Left lung (tissue), 10 donors: ENCODE measurements around the gene TRMT61A. TPM values are rescaled to one million over a fixed set of nuclear protein-coding genes. Genes with fewer than 3 reads are reported as not detected.

Source experiments
- ATAC-seq: fragments of 200-7000 bp; cut with Tn5 transposase; one replicate; pipeline ENCODE4 v1.9.1; 2020; ENCODE audit warnings: moderate library complexity
- DNase-seq, 4 donors: peaks; one replicate each; pipeline ENCODE4 v3.0.0-alpha.2; 2013 to 2020
- H3K27ac ChIP-seq, 2 donors: fragments of 200-600 bp; sonication (generic) in 1 of 2; one replicate each; pipeline versions ENCODE4 v1.5.0 to v1.8.0; 2020 to 2021
- H3K27me3 ChIP-seq, 2 donors: fragments of 200-600 bp; sonication (generic) in 1 of 2; one replicate each; pipeline versions ENCODE4 v1.5.0 to v1.8.0; 2020 to 2021
- H3K36me3 ChIP-seq, 2 donors: fragments of 200-600 bp; sonication (generic) in 1 of 2; one replicate each; pipeline versions ENCODE4 v1.5.0 to v1.8.0; 2020 to 2021
- H3K4me1 ChIP-seq, 2 donors: fragments of 200-600 bp; one replicate each; pipeline ENCODE4 v1.8.0; 2021
- H3K4me3 ChIP-seq, 2 donors: fragments of 200-600 bp; sonication (generic) in 1 of 2; one replicate each; pipeline versions ENCODE4 v1.5.0 to v1.8.0; 2020 to 2021; ENCODE audit warnings: mild to moderate bottlenecking in 1 of 2
- H3K9me3 ChIP-seq, 2 donors: fragments of 200-600 bp; sonication (generic) in 1 of 2; one replicate each; pipeline versions ENCODE4 v1.5.0 to v1.8.0; 2020 to 2021
- intact Hi-C, 2 donors: fragments of 100-400 bp; cut with DNase I; formaldehyde crosslinking; loops; one replicate each; pipeline versions ENCODE4 v1.11.2 to v1.14.2; 2022
- polyA plus RNA-seq, 6 donors: library from polyadenylated mRNA; unstranded; fragments of 120-200 nt; gene quantifications; one replicate each; pipeline ENCODE4 v1.2.1, GENCODE V29; 2013; ENCODE audit not compliant: insufficient read length in 6 of 6
- total RNA-seq, 2 donors: library from RNA; stranded (reverse); fragmentation: NEBNext Ultra II Directional; extraction: Animal tissue kit (Norgen Biotek cat#: 25700); gene quantifications; one replicate each; pipeline ENCODE4 v1.2.1, GENCODE V29; 2021
- TF ChIP-seq, protein P1 (sequence below), 2 donors: fragments of 200-600 bp; sonication (generic) in 1 of 2; IDR thresholded peaks; one replicate each; pipeline versions ENCODE4 v1.5.0 to v1.8.0; 2021; ENCODE audit warnings: antibody characterized with exemption in 2 of 2
- donor health status: DM: no; HTN: yes; CAD: no.
- donor health status: DM: no; HTN: no; CAD: no.

Gene TRMT61A
- total and polyA plus RNA-seq, 8 donors = 6.0 to 12.6 (median 7.9) TPM

GRCh38 chr14:103526247-103526913, 2.6 kb upstream of the TRMT61A start:
- Histone ChIP-seq H3K27me3 (peaks cover 8 to 34% of the 10 kb centered on the region in 2 donors), H3K4me1 (peaks cover 19 to 67% of the 10 kb centered on the region in 2 donors), H3K27ac (no peak overlapping the region), H3K4me3 (no peak overlapping the region), H3K36me3 (peaks cover 0 to 11% of the 10 kb centered on the region in 2 donors), H3K9me3 (no peaks in the 10 kb centered on the region)
- ATAC-seq (no peak), DNase-seq (no peak)
- TF ChIP-seq, protein P1, sequence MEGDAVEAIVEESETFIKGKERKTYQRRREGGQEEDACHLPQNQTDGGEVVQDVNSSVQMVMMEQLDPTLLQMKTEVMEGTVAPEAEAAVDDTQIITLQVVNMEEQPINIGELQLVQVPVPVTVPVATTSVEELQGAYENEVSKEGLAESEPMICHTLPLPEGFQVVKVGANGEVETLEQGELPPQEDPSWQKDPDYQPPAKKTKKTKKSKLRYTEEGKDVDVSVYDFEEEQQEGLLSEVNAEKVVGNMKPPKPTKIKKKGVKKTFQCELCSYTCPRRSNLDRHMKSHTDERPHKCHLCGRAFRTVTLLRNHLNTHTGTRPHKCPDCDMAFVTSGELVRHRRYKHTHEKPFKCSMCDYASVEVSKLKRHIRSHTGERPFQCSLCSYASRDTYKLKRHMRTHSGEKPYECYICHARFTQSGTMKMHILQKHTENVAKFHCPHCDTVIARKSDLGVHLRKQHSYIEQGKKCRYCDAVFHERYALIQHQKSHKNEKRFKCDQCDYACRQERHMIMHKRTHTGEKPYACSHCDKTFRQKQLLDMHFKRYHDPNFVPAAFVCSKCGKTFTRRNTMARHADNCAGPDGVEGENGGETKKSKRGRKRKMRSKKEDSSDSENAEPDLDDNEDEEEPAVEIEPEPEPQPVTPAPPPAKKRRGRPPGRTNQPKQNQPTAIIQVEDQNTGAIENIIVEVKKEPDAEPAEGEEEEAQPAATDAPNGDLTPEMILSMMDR (IDR thresholded peaks at IDR 0.05) = no peak
- intact Hi-C loops = no loop called here

DNA sequence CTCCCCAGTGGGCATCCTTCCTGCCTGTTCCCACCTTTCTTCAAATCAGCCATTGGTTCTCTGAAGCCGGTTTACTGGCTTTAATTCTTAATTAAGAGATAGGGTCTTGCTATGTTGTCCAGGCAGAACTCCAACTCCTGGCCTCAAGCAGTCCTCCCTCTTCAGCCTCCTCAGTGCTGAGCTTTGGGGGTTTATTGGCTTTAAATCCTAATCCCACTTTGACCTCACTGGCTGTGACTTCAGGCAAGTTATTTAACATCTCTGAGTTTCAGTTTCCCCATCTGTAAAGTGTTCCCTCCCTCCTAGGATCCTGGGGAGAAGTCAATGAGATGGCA, 2.1 kb upstream of the TRMT61A start:
- H3K36me3 ChIP-seq = peaks cover 0 to 12% of the 10 kb centered on the region in 2 donors
- H3K9me3 ChIP-seq = no peaks in the 10 kb centered on the region
- ATAC-seq (no peak), DNase-seq (no peak)
- H3K4me1 ChIP-seq = peaks cover 19 to 65% of the 10 kb centered on the region in 2 donors
- H3K27me3 ChIP-seq = peaks cover 8 to 29% of the 10 kb centered on the region in 2 donors
- no peak overlapping the region for H3K4me3 ChIP-seq
- intact Hi-C loops = no loop called here
- no peak overlapping the region for H3K27ac ChIP-seq
- TF ChIP-seq, protein P1 (IDR thresholded peaks at IDR 0.05) = no peak

- Histone ChIP-seq H3K9me3 (no peaks in the 10 kb centered on the region), H3K27me3 (peaks cover 5 to 22% of the 10 kb centered on the region in 2 donors), H3K27ac (peak overlapping the region; percentile 86 to 89), H3K4me1 (peaks cover 19 to 60% of the 10 kb centered on the region in 2 donors), H3K4me3 (peak overlapping the region in 1 of 2 donors; percentile 99), H3K36me3 (peaks cover 0 to 19% of the 10 kb centered on the region in 2 donors)
- intact Hi-C loops = no loop called here
- TF ChIP-seq, protein P1 (IDR thresholded peaks at IDR 0.05) = no peak
- DNase-seq = no peak
- peak; percentile 37 for ATAC-seq
These were observed 1.4 kb upstream of the TRMT61A start for GRCh38 chr14:103527408-103528145.

- peak; percentile 70 for ATAC-seq
- intact Hi-C loops = no loop called here
- TF ChIP-seq, protein P1 (IDR thresholded peaks at IDR 0.05) = no peak
- no peaks in the 10 kb centered on the region for H3K9me3 ChIP-seq
- peaks cover 0 to 16% of the 10 kb centered on the region in 2 donors for H3K27me3 ChIP-seq
- H3K27ac ChIP-seq = peak overlapping the region; percentile 86 to 89
- peaks cover 0 to 25% of the 10 kb centered on the region in 2 donors for H3K36me3 ChIP-seq
- peak in 1 of 4 donors; percentile 48 for DNase-seq
- peak overlapping the region; percentile 96 to 99 for H3K4me3 ChIP-seq
- peaks cover 15 to 54% of the 10 kb centered on the region in 2 donors for H3K4me1 ChIP-seq
These were observed 830 bp upstream of the TRMT61A start for GRCh38 chr14:103528146-103528586.
